Activated naive CD8-positive, alpha-beta T cell treated with anti-CD3 and anti-CD28 coated beads for 36 hours (primary cell): ENCODE results near the gene OR5M11. TPM values are rescaled to one million over a fixed set of nuclear protein-coding genes. Genes with fewer than 3 reads are reported as not detected.

Experiments used
- total RNA-seq, 2 experiments: library from RNA; stranded (reverse); gene quantifications; one replicate each; pipeline ENCODE4 v1.2.3, GENCODE V29; 2021

Gene OR5M11
- total RNA-seq, 2 experiments from 2014 or later = not detected

Other genes with a start within 250 kb of the OR5M11 start
- gene OR8K3, start 228.1 kb downstream of the OR5M11 start, total RNA-seq = not detected
- not detected for gene OR8K1, start 197.2 kb downstream of the OR5M11 start, total RNA-seq
- gene OR8J1, start 189.0 kb downstream of the OR5M11 start, total RNA-seq = not detected
- not detected for gene OR8U1, start 167.6 kb downstream of the OR5M11 start, total RNA-seq
- not detected for gene OR5AL1, start 130.6 kb downstream of the OR5M11 start, total RNA-seq
- gene OR5M3, start 69.9 kb downstream of the OR5M11 start, total RNA-seq = not detected
- gene OR5M8, start 51.9 kb downstream of the OR5M11 start, total RNA-seq = not detected
- not detected for gene OR5M10, start 34.5 kb upstream of the OR5M11 start, total RNA-seq
- gene OR5M1, start 71.6 kb upstream of the OR5M11 start, total RNA-seq = not detected
- gene OR5AP2, start 99.2 kb upstream of the OR5M11 start, total RNA-seq = not detected
- gene OR5AR1, start 120.4 kb upstream of the OR5M11 start, total RNA-seq = not detected
- gene OR9G1, start 155.8 kb upstream of the OR5M11 start, total RNA-seq = not detected
- gene OR9G4, start 205.4 kb upstream of the OR5M11 start, total RNA-seq = not detected